Measurements from ENCODE around the gene PTGES. TPM values are rescaled to one million over a fixed set of nuclear protein-coding genes. Genes with fewer than 3 reads are reported as not detected.

Gene PTGES
- total and polyA plus RNA-seq, 9 of the 15 experiments (the other 6 are each of a cell fraction or from before 2014, with no cell fraction given), result 0.13 TPM; not detected in 8

- TF ChIP-seq RAD51 (IDR thresholded peaks at IDR 0.05; ENCODE audit: borderline replicate concordance, low read depth), result no peak
- TF ChIP-seq, protein P1, sequence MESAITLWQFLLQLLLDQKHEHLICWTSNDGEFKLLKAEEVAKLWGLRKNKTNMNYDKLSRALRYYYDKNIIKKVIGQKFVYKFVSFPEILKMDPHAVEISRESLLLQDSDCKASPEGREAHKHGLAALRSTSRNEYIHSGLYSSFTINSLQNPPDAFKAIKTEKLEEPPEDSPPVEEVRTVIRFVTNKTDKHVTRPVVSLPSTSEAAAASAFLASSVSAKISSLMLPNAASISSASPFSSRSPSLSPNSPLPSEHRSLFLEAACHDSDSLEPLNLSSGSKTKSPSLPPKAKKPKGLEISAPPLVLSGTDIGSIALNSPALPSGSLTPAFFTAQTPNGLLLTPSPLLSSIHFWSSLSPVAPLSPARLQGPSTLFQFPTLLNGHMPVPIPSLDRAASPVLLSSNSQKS (CRISPR knock-in tag; IDR thresholded peaks at IDR 0.05), result no peak
- no peak for TF ChIP-seq SIN3A (IDR thresholded peaks at IDR 0.05; ENCODE audit: borderline replicate concordance in 2 of 2, control insufficient read depth in 1 of 2, low read depth in 2 of 2, low read length in 2 of 2)
- no peak for TF ChIP-seq ZNF740 (CRISPR knock-in tag; IDR thresholded peaks at IDR 0.05)
- no peak for TF ChIP-seq ZNF740 (tag; IDR thresholded peaks at IDR 0.05)
- no peak for TF ChIP-seq ZNF121 (CRISPR knock-in tag; conservative IDR thresholded peaks at IDR 0.05)
- no peak for TF ChIP-seq RFX5 (IDR thresholded peaks at IDR 0.05; ENCODE audit: low read depth, low read length)
- TF ChIP-seq, protein P2, sequence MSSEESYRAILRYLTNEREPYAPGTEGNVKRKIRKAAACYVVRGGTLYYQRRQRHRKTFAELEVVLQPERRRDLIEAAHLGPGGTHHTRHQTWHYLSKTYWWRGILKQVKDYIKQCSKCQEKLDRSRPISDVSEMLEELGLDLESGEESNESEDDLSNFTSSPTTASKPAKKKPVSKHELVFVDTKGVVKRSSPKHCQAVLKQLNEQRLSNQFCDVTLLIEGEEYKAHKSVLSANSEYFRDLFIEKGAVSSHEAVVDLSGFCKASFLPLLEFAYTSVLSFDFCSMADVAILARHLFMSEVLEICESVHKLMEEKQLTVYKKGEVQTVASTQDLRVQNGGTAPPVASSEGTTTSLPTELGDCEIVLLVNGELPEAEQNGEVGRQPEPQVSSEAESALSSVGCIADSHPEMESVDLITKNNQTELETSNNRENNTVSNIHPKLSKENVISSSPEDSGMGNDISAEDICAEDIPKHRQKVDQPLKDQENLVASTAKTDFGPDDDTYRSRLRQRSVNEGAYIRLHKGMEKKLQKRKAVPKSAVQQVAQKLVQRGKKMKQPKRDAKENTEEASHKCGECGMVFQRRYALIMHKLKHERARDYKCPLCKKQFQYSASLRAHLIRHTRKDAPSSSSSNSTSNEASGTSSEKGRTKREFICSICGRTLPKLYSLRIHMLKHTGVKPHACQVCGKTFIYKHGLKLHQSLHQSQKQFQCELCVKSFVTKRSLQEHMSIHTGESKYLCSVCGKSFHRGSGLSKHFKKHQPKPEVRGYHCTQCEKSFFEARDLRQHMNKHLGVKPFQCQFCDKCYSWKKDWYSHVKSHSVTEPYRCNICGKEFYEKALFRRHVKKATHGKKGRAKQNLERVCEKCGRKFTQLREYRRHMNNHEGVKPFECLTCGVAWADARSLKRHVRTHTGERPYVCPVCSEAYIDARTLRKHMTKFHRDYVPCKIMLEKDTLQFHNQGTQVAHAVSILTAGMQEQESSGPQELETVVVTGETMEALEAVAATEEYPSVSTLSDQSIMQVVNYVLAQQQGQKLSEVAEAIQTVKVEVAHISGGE (CRISPR knock-in tag; IDR thresholded peaks at IDR 0.05), result no peak
Measured at GRCh38 chr9:129776566-129776937, 23.7 kb upstream of the PTGES start (continued).
